Brain pericyte (primary cell): Measurements from ENCODE around the gene MOB3A.

Experiments
- DNase-seq: peaks from one replicate; pipeline ENCODE4 v3.0.0-alpha.2; 2012; ENCODE audit warnings: low read depth, low spot score

Gene MOB3A

DNA sequence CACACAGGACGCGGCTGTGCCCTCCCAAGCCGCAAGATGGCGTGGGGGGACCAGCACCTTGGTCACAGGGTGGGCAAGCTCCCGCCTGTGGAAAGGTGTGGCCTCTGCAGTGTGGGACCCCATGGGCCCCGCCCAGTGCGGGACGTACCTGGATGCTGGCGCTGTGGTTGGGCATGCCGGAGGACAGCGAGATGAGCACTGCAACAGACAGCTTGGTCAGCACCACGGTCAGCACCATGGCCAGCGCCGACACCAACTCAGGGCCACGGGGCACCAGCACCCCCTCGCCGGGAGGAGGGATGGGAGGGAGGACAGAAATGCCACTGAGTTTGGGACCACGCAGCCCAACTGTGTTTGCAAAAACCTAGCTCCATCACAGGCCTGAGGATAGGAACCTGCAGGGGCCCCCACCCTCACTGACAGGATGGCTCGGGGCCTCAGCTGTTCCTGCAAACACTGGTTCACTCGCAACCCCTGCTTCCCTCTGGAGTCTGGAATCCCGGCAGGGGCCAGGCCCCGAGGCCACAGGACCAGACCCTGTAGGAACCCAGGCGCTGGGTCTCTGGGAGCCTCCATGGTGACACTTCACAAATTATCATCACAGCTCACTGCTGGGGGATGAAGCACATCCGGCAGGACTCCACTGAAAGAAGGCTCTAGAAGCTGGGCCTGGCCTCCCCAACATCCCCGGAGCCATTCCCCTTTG, 27.7 kb upstream of the MOB3A start:
- no peak for DNase-seq

DNA sequence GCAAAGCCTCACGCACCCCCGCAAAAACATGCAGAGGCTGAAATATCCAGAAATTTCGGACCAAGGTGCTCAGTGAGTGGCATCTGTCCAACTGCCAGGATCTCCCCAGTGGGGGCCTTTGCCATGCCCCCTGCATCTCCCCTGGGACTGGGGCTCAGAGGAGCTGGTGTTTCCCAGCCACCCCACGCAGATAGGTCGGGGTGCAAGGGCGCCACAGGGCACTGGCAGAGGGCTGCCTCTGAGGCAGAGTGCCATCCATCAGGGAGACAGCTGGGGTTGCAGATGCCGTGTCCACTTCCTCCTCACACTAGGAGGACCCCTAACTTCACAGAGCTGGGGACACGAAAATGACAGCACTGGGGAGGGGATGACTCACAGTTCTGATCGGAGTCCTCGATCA, 26.9 kb upstream of the MOB3A start:
- DNase-seq: no peak

DNA sequence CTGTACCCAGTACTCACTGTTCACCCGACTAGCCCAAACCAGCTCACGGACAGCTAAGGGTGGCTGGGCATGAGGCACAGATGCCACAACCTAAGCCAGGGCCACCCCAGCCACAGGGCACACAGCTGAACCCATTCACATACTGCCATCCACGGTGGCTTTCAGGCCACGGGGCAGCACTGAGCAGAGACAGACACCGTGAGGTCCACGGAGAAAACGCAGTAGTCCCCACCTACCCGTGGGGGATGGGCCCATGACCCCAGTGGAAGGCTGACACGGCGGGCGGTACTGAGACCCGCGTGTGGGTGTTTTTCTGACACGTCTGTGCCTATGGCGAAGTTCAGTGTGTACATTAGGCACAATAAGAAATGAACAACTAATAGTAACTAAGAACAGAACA, 26.1 kb upstream of the MOB3A start:
- DNase-seq: no peak

- DNase-seq: no peak
Observed at GRCh38 chr19:2121416-2122051, 25.4 kb upstream of the MOB3A start.

- no peak for DNase-seq
Observed at GRCh38 chr19:2120821-2121220, 24.7 kb upstream of the MOB3A start.

DNA sequence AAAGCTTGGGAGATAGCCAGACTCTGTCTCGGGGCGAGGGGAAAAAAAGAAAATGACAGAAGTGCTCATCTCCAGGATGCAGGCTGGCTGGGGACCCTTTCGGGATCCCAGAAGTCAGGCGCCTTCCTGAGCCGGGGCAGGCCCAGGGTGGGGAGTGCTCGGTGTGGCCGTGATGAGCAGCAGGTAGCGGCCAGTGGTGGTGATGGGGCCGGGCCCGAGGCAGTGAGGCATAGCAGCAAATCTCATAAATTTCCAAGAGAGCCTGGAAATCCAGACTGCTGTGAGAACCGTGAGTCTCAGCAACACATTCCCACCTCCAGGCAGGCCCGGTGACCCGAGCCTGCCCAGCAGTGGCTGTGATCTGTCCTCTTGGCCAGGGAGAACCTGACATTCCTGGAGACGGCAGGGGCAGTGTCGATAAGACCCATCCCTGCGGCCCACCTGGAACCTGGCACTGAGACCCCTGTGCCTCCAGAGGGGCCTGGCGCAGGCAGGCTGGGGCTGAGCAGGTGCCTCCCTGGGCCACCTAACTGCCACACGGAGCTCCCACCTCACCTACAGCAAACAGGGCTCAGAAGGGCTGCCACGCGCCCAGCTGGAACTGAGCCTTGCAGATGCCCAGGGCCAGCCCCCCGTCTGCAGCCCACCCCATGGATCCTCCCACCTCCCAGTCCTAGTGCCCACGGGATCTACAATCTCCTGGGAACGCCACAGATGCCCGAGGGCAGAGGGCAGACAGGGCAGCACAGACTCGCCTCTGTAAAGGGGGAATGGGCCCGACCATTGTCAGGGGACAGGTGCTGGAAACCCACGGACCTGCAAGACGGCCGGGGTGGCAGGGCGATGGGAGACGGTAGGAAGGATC, 24.0 kb upstream of the MOB3A start:
- no peak for DNase-seq

DNA sequence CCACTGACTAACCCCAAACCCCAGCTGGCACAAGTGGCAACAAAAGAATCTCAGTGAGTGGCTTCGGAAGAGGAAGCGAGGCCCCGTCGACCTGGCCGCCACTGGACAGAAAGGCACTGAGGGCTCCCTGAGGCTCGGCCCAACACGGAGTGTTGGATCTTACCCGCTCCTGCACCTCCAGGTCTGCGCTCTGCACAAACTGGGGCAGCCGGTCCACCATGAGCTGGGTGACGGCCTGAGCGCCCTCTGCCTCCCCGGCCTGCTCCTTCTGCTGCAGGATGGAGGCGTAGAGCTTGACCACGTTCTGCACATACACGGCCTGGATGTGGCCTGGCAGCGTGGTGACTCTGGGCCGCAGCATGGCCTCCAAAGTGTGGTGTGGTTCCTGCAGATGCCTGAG, 22.3 kb upstream of the MOB3A start:
- DNase-seq: no peak

- no peak for DNase-seq
Observed at GRCh38 chr19:2117215-2117960, 21.3 kb upstream of the MOB3A start.

DNA sequence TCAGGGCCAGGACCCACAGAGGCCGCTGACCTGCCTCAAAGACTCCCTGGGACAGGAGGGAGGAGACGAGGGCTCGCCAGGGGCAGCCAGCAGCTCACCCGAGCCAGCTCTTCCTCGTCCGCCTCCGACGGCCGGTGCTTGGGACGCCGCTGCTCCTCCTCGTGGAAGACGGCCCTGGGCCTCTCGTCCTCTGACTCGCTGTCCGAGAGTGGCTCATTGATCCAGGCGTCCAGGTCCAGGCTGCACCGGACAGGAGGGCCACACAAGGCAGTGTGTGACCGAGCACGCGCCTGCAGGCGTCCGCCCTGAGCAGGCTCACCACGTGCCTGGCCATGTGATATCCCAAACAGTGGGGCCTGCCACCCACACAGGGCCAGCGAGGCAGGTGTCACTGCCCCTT, 20.4 kb upstream of the MOB3A start:
- DNase-seq: no peak

DNA sequence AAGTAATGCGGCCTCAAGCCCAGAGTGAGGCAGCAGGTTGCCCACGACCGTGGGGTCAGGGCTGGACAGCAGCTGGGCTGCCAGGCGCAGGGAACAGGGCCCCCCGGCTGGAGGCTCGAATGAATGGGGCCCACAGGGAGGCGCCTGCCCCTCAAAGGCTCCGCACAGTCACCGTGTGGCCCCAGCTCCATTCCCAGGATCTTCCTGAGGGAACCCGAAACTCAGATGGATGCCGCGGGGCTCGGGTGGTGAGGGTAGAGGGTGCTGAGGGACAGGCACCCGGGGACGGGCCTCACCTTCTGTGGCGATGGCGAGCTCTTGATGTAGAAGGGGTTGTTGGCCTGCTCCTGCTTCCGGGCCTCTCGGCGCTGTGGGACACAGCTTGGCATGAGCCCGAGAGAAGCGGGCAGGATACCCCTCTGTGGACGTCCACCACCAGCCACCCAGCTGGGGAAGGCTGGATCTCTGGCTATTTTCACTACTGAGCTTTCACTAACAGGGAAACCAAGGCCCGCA, 19.8 kb upstream of the MOB3A start:
- no peak for DNase-seq

GRCh38 chr19:2115324-2115723, 19.2 kb upstream of the MOB3A start:
- no peak for DNase-seq

- DNase-seq: no peak
Observed at GRCh38 chr19:2114821-2115220, 18.7 kb upstream of the MOB3A start.

GRCh38 chr19:2114218-2114617, 18.1 kb upstream of the MOB3A start:
- DNase-seq: no peak

DNA sequence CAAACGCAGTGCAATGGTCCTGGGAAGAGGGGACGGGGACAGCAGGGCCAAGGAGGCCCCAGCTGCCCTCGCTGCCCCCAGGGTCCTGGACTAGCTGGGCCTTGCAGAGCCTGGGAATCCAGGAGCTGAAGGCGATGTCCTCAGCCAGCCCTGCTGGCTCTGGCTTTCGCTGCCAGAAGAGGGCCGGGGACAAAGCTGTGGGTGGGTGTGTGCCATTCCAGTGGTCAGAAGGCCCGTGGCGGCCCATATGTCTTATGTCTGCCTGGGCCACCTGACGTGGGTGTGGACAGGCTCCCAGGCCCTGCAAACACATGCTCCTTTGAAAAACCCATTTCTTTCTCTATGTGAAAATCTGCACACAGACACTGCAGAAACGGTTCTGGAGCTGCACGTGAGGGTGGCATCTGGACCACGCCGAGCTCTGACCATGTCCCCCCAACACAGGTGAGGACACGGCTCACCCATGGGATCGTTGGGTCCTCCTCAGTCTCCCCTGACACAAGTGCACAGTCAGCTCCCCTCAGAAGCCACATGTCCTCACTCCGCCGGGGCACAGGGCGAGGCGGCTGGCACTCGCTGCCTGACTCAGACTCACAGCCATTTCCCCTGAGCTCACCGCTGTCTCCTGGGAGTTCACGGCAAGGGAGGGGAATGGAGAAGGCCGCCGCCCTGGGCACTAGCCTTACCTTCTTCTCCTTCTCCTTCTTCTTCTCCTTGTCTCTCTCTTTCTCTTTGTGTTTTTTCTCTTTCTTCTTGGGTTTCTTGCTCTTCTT, 17.5 kb upstream of the MOB3A start:
- no peak for DNase-seq

- DNase-seq: no peak
Observed at GRCh38 chr19:2112516-2113320, 16.6 kb upstream of the MOB3A start.

DNA sequence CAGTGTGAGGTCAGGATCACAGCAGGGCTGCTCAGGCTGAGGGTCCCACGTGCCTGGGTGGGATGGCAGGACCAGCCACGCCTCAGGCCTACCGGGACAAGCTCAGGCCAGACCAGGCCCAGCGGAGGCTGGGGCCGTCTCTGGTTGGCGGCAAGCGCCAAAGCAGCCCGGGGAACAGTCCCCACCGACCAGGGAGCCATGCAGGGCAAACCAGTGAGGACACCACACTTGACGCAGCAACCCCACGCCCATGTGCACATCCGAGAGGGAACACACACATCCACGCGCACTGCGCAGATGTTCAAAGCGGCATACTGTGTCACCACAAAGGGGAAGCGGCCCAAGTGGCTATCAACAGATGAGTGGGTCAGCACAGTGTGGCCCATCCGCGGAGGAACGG, 15.8 kb upstream of the MOB3A start:
- no peak for DNase-seq

DNA sequence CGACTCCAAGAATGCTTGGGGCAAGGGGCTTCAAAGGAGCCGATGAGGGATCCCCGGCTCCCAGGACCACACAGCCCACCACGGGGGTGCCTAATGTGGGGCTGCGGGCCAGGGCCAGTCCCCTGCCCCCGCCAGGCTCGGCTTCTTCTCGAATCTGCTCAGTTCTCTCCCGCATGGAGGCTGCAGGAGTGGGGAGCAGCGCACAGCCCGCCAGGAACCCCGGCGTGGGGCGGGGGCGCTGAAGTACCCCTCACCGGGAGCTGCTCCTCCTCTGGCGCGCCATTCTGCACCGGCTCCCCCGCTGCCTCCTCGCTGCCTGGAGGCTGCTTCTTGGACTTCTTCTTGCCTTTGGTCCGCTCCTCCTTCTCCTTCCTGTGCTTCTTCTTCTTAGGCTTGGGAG, 15.3 kb upstream of the MOB3A start:
- no peak for DNase-seq

GRCh38 chr19:2110822-2111221, 14.7 kb upstream of the MOB3A start:
- no peak for DNase-seq

GRCh38 chr19:2109046-2109864, 13.1 kb upstream of the MOB3A start:
- no peak for DNase-seq
